Neural progenitor cell (in vitro differentiated cells): Measurements from ENCODE around the gene GMDS. TPM values are rescaled to one million over a fixed set of nuclear protein-coding genes. Genes with fewer than 3 reads are reported as not detected.

Experiments
- DNase-seq: peaks from one replicate; pipeline ENCODE4 v3.0.0-alpha.2; 2016; ENCODE audit warnings: low spot score
- H2AFZ ChIP-seq: fragments of 200-600 bp; sonication (generic); replicated peaks from 2 replicates; pipeline ENCODE4 v1.6.1; 2016; ENCODE audit warnings: antibody characterized with exemption
- H3F3A ChIP-seq: fragments of 200-600 bp; sonication (generic); 2 replicates; pipeline ENCODE4 v1.6.1; 2016; ENCODE audit warnings: antibody characterized with exemption, low read depth
- H3K27ac ChIP-seq: fragments of 200-600 bp; sonication (generic); 2 replicates; pipeline ENCODE4 v1.5.1; 2016; ENCODE audit warnings: mild to moderate bottlenecking
- H3K27me3 ChIP-seq: fragments of 200-600 bp; sonication (generic); 2 replicates; pipeline ENCODE4 v1.6.1; 2016; ENCODE audit warnings: mild to moderate bottlenecking, moderate library complexity
- H3K36me3 ChIP-seq: fragments of 200-600 bp; sonication (generic); 2 replicates; pipeline ENCODE4 v1.5.1; 2016
- H3K4me1 ChIP-seq: fragments of 200-600 bp; sonication (generic); 2 replicates; pipeline ENCODE4 v1.6.1; 2016; ENCODE audit warnings: mixed run types
- H3K4me2 ChIP-seq: fragments of 200-600 bp; sonication (generic); 2 replicates; pipeline ENCODE4 v1.6.1; 2016
- H3K4me3 ChIP-seq: fragments of 200-600 bp; sonication (generic); 2 replicates; pipeline ENCODE4 v1.5.1; 2016
- H3K79me2 ChIP-seq: fragments of 200-600 bp; sonication (generic); 2 replicates; pipeline ENCODE4 v1.6.1; 2016; ENCODE audit warnings: low read depth
- H3K9ac ChIP-seq: fragments of 200-600 bp; sonication (generic); 2 replicates; pipeline ENCODE4 v1.6.1; 2016
- H3K9me3 ChIP-seq: fragments of 200-600 bp; sonication (generic); 2 replicates; pipeline ENCODE4 v1.5.1; 2016; ENCODE audit warnings: low read depth
- H4K20me1 ChIP-seq: fragments of 200-600 bp; sonication (generic); 2 replicates; pipeline ENCODE4 v1.6.1; 2016; ENCODE audit warnings: low read depth
- H3K27ac Mint-ChIP-seq: 3 replicates; pipeline ENCODE4 v1.8.0; 2021; ENCODE audit warnings: mixed read lengths
- H3K27me3 Mint-ChIP-seq: 2 replicates; pipeline ENCODE4 v1.8.0; 2022; ENCODE audit warnings: low read depth, mild to moderate bottlenecking, inconsistent platforms, moderate library complexity, mixed read lengths; ENCODE audit not compliant: insufficient read depth
- H3K36me3 Mint-ChIP-seq: 3 replicates; pipeline ENCODE4 v1.8.0; 2021; ENCODE audit warnings: mixed read lengths
- H3K4me1 Mint-ChIP-seq: 3 replicates; pipeline ENCODE4 v1.8.0; 2021; ENCODE audit warnings: mixed read lengths
- H3K4me3 Mint-ChIP-seq: 3 replicates; pipeline ENCODE4 v1.8.0; 2021; ENCODE audit warnings: mild to moderate bottlenecking, moderate library complexity, mixed read lengths
- H3K9me3 Mint-ChIP-seq: 3 replicates; pipeline ENCODE4 v1.8.0; 2020; ENCODE audit warnings: mixed read lengths
- EZH2 ChIP-seq: fragments of 200-600 bp; sonication (generic); IDR thresholded peaks from 2 replicates; pipeline ENCODE4 v1.6.1; 2017; ENCODE audit warnings: antibody characterized with exemption, mild to moderate bottlenecking, moderate library complexity
- EZH2phosphoT487 ChIP-seq: fragments of 200-600 bp; sonication (generic); IDR thresholded peaks from 2 replicates; pipeline ENCODE4 v1.6.1; 2017; ENCODE audit warnings: antibody characterized with exemption
- total RNA-seq: library from RNA; depleted of rRNA; stranded (reverse); fragments of >200 nt; gene quantifications from 2 replicates; pipeline ENCODE4 v1.2.3, GENCODE V29; 2015; ENCODE audit warnings: low replicate concordance
- TF ChIP-seq, protein P1 (sequence below): fragments of 200-600 bp; sonication (generic); IDR thresholded peaks from 2 replicates; pipeline ENCODE4 v1.5.1; 2017; ENCODE audit warnings: antibody characterized with exemption, mild to moderate bottlenecking

GMDS gene
- total RNA-seq, 1 donor from 2014 or later = 22.6 TPM

DNA sequence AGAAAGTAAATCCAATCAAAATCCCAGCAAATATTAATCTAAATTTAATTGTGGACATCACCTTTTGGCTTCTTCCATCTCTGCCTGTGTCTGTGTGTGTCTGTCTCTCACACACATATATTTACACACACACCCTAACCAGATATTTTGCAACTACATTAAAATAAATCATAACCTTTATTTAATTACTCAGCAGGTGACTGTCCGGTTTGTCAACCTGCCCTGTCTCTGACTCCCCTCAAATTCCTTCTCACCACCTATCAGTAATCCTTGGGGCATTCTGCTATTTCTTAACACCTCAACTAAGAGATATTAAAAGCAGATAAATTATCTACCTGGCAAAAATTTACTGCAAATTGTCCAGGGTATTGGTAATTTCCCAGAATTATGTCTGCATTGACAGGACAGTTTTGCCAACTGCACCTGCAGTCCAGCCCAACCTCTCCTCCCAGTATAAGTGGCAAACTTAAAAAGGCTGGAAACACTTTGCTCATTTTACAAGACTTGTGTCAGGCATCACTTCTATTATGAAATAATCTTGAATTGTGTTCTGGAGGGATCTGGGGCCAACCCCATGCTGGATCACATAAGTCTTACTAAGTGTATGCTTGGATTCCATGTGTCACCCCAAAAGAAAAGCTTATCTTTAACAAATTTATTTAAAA, 216.1 kb downstream of the GMDS start:
- Mint-ChIP-seq H3K36me3 (no peaks in the 10 kb centered on the region), H3K27ac (no peak overlapping the region), H3K27me3 (peaks cover 2% of the 10 kb centered on the region), H3K4me1 (peaks cover 11% of the 10 kb centered on the region), H3K4me3 (no peak overlapping the region), H3K9me3 (no peaks in the 10 kb centered on the region)
- Histone ChIP-seq H2AFZ (no peak overlapping the region), H3K4me1 (no peaks in the 10 kb centered on the region), H3K27ac (no peak overlapping the region), H4K20me1 (no peaks in the 10 kb centered on the region), H3K4me3 (no peak overlapping the region), H3K9me3 (no peaks in the 10 kb centered on the region), H3F3A (no peaks in the 10 kb centered on the region), H3K4me2 (no peak overlapping the region), H3K27me3 (no peaks in the 10 kb centered on the region), H3K79me2 (no peaks in the 10 kb centered on the region), H3K36me3 (no peaks in the 10 kb centered on the region), H3K9ac (no peak overlapping the region)
- DNase-seq = no peak
- TF ChIP-seq EZH2phosphoT487 (no peak), EZH2 (no peak)
- TF ChIP-seq, protein P1, sequence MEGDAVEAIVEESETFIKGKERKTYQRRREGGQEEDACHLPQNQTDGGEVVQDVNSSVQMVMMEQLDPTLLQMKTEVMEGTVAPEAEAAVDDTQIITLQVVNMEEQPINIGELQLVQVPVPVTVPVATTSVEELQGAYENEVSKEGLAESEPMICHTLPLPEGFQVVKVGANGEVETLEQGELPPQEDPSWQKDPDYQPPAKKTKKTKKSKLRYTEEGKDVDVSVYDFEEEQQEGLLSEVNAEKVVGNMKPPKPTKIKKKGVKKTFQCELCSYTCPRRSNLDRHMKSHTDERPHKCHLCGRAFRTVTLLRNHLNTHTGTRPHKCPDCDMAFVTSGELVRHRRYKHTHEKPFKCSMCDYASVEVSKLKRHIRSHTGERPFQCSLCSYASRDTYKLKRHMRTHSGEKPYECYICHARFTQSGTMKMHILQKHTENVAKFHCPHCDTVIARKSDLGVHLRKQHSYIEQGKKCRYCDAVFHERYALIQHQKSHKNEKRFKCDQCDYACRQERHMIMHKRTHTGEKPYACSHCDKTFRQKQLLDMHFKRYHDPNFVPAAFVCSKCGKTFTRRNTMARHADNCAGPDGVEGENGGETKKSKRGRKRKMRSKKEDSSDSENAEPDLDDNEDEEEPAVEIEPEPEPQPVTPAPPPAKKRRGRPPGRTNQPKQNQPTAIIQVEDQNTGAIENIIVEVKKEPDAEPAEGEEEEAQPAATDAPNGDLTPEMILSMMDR = no peak

- Mint-ChIP-seq H3K27me3 (peaks cover 2% of the 10 kb centered on the region), H3K4me3 (no peak overlapping the region), H3K36me3 (no peaks in the 10 kb centered on the region), H3K4me1 (peaks cover 11% of the 10 kb centered on the region), H3K27ac (no peak overlapping the region), H3K9me3 (no peaks in the 10 kb centered on the region)
- DNase-seq = no peak
- TF ChIP-seq EZH2phosphoT487 (no peak), EZH2 (no peak)
- TF ChIP-seq, protein P1 = no peak
- Histone ChIP-seq H3K27ac (no peak overlapping the region), H3K9ac (no peak overlapping the region), H3K27me3 (no peaks in the 10 kb centered on the region), H2AFZ (no peak overlapping the region), H3K79me2 (no peaks in the 10 kb centered on the region), H3K4me1 (no peaks in the 10 kb centered on the region), H3K9me3 (no peaks in the 10 kb centered on the region), H3K4me3 (no peak overlapping the region), H3K4me2 (no peak overlapping the region), H3K36me3 (no peaks in the 10 kb centered on the region), H3F3A (no peaks in the 10 kb centered on the region), H4K20me1 (no peaks in the 10 kb centered on the region)
Observed at GRCh38 chr6:2028457-2029038, 216.9 kb downstream of the GMDS start.

DNA sequence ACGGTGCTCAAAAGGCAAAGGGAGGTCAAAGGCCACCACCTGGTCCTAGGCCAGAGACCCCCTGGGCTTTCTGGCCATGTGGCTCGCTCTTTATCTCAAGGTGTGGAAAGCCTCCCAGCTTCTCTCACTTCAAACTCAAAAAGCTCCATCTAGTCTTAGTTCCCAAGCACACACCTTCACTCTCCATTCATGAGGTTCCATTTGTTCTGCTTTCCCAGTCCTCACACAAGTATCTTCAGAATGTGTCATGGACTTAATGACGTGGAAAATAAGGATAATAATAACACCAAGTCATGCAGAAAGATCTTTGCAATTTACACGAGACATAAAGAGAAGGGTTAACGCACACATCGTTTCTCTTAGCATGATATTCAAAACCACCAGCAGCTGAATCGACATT, 219.3 kb downstream of the GMDS start:
- Histone ChIP-seq H3K27ac (no peak overlapping the region), H3K9ac (no peak overlapping the region), H3K36me3 (no peaks in the 10 kb centered on the region), H4K20me1 (no peaks in the 10 kb centered on the region), H3K4me2 (no peak overlapping the region), H3K4me1 (peaks cover 8% of the 10 kb centered on the region), H3K4me3 (no peak overlapping the region), H3K9me3 (no peaks in the 10 kb centered on the region), H3F3A (no peaks in the 10 kb centered on the region), H2AFZ (no peak overlapping the region), H3K27me3 (no peaks in the 10 kb centered on the region), H3K79me2 (no peaks in the 10 kb centered on the region)
- no peak for DNase-seq
- peaks cover 16% of the 10 kb centered on the region for H3K4me1 Mint-ChIP-seq
- no peak overlapping the region for H3K27ac Mint-ChIP-seq
- peaks cover 2% of the 10 kb centered on the region for H3K27me3 Mint-ChIP-seq
- TF ChIP-seq EZH2 (no peak), EZH2phosphoT487 (no peak)
- TF ChIP-seq, protein P1 = no peak
- no peaks in the 10 kb centered on the region for H3K36me3 Mint-ChIP-seq
- H3K4me3 Mint-ChIP-seq = no peak overlapping the region
- no peaks in the 10 kb centered on the region for H3K9me3 Mint-ChIP-seq
